ENCODE results near the gene CLDN9. TPM values are rescaled to one million over a fixed set of nuclear protein-coding genes. Genes with fewer than 3 reads are reported as not detected.
A peak's percentile ranks its signal among the peaks of the same experiment; 100 is the strongest.

The CLDN9 gene
- total RNA-seq, 1 donor from 2014 or later = 0.48 TPM

DNA sequence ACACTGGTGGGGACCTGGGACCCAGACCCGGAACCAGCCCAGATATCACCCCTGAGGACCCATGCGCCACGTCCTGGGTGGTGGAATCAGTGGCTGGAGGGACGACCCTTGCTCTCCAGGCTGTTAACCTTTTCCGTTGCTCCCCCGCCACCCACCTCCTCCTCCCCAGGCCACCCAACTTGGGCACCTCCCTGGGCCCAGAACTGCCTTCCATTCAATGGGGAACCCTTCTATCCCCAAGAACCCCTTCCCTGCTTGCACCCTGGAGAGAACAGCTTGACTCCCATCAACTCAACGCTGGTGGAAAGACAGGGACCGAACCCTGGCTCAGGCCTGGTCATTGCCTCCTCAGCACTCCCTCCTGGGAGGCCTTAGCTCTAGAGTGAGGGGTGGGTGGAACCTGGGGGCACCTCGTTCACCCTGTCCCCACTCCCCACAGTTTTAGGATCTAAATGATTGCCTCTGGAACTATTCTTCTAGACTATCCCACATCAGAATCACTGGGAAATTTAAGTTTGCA is 47.1 kb downstream of the CLDN9 start:
- FAIRE-seq (no peak), DNase-seq (ENCODE audit: low read depth) (no peak)
- H3K4me3 ChIP-seq (ENCODE audit: insufficient read depth, low read depth, low read length) = peak overlapping the region; percentile 73
- Mint-ChIP-seq H3K4me1 (ENCODE audit: low read depth, unreplicated experiment) (no peaks in the 10 kb centered on the region), H3K36me3 (ENCODE audit: low read depth, unreplicated experiment) (peaks cover 8% of the 10 kb centered on the region), H3K4me3 (ENCODE audit: unreplicated experiment) (peak overlapping the region; percentile 84), H3K27me3 (ENCODE audit: low read depth, unreplicated experiment) (peaks cover 5% of the 10 kb centered on the region), H3K27ac (ENCODE audit: unreplicated experiment) (peak overlapping the region; percentile 19), H3K9me3 (ENCODE audit: unreplicated experiment) (peaks cover under 1% of the 10 kb centered on the region)
- H3K4me1 ChIP-seq (ENCODE audit: insufficient read depth, low read length) = peaks cover 10% of the 10 kb centered on the region
- H3K27ac ChIP-seq (ENCODE audit: low read depth, low read length) = peak overlapping the region; percentile 42
- H3K4me2 ChIP-seq (ENCODE audit: low read length) = peak overlapping the region; percentile 93
- TF ChIP-seq EZH2 (IDR thresholded peaks at IDR 0.05; ENCODE audit: insufficient read depth, low read length) = no peak
- TF ChIP-seq, protein P1, sequence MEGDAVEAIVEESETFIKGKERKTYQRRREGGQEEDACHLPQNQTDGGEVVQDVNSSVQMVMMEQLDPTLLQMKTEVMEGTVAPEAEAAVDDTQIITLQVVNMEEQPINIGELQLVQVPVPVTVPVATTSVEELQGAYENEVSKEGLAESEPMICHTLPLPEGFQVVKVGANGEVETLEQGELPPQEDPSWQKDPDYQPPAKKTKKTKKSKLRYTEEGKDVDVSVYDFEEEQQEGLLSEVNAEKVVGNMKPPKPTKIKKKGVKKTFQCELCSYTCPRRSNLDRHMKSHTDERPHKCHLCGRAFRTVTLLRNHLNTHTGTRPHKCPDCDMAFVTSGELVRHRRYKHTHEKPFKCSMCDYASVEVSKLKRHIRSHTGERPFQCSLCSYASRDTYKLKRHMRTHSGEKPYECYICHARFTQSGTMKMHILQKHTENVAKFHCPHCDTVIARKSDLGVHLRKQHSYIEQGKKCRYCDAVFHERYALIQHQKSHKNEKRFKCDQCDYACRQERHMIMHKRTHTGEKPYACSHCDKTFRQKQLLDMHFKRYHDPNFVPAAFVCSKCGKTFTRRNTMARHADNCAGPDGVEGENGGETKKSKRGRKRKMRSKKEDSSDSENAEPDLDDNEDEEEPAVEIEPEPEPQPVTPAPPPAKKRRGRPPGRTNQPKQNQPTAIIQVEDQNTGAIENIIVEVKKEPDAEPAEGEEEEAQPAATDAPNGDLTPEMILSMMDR (IDR thresholded peaks at IDR 0.05; ENCODE audit: insufficient read depth, low read depth, low read length) = no peak
- no peaks in the 10 kb centered on the region for H3K79me2 ChIP-seq (ENCODE audit: insufficient read depth, low read length)
- no peaks in the 10 kb centered on the region for H3K36me3 ChIP-seq (ENCODE audit: insufficient read depth, low read length)
- H3K27me3 ChIP-seq (ENCODE audit: insufficient read depth, low read length) = peaks cover 2% of the 10 kb centered on the region
- H2AFZ ChIP-seq (ENCODE audit: low read depth, low read length) = peak overlapping the region; percentile 96
- H3K9me3 ChIP-seq (ENCODE audit: insufficient read depth, low read depth, low read length) = no peaks in the 10 kb centered on the region
- H4K20me1 ChIP-seq (ENCODE audit: insufficient read depth, low read length) = no peaks in the 10 kb centered on the region
- peak overlapping the region; percentile 85 for H3K9ac ChIP-seq (ENCODE audit: low read length)

DNA sequence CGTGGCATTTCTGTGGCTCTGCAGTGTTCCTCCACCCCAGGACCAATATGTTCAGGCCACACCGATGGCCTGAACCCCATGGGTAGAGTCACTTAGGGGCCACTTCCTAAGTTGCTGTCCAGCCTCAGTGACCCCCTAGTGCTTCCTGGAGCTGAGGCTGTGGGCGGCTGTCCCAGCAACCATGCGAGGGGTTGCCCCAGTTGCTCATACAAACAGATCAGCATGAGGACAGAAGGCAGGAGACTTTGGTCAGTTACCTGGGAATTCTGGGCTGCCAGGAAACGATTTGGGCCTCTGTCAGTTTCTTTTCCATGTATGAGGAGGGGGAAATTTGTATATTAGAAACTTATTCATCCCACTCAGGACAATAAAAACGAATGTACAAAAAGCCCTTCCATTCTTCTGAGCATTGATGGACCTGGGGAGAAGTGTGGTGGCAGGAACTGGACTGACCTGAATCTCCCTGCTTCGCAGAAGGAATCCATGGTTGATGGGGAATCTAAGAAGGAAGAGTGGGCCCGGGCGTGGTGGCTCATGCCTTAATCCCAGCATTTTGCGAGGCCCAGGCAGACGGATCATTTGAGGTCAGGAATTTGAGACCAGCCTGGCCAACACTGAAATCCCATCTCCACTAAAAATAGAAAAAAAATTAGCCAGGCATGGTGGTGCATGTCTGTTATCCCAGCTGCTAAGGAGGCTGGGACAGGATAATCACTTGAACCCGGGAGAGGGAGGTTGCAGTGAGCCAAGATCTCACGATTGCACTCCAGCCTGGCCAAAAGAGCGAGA is 47.8 kb downstream of the CLDN9 start:
- Mint-ChIP-seq H3K9me3 (ENCODE audit: unreplicated experiment) (no peaks in the 10 kb centered on the region), H3K36me3 (ENCODE audit: low read depth, unreplicated experiment) (peaks cover 4% of the 10 kb centered on the region), H3K4me3 (ENCODE audit: unreplicated experiment) (peak overlapping the region; percentile 84), H3K27me3 (ENCODE audit: low read depth, unreplicated experiment) (peaks cover 3% of the 10 kb centered on the region), H3K4me1 (ENCODE audit: low read depth, unreplicated experiment) (peaks cover 5% of the 10 kb centered on the region), H3K27ac (ENCODE audit: unreplicated experiment) (peak overlapping the region; percentile 53)
- peaks cover 13% of the 10 kb centered on the region for H3K4me1 ChIP-seq (ENCODE audit: insufficient read depth, low read length)
- no peaks in the 10 kb centered on the region for H3K79me2 ChIP-seq (ENCODE audit: insufficient read depth, low read length)
- DNase-seq (ENCODE audit: low read depth) (no peak), FAIRE-seq (no peak)
- H3K36me3 ChIP-seq (ENCODE audit: insufficient read depth, low read length) = no peaks in the 10 kb centered on the region
- H3K9ac ChIP-seq (ENCODE audit: low read length) = no peak overlapping the region
- H3K27me3 ChIP-seq (ENCODE audit: insufficient read depth, low read length) = peaks cover 2% of the 10 kb centered on the region
- H3K27ac ChIP-seq (ENCODE audit: low read depth, low read length) = no peak overlapping the region
- H2AFZ ChIP-seq (ENCODE audit: low read depth, low read length) = no peak overlapping the region
- no peaks in the 10 kb centered on the region for H3K9me3 ChIP-seq (ENCODE audit: insufficient read depth, low read depth, low read length)
- H3K4me2 ChIP-seq (ENCODE audit: low read length) = no peak overlapping the region
- no peaks in the 10 kb centered on the region for H4K20me1 ChIP-seq (ENCODE audit: insufficient read depth, low read length)
- TF ChIP-seq, protein P1 (IDR thresholded peaks at IDR 0.05; ENCODE audit: insufficient read depth, low read depth, low read length) = no peak
- TF ChIP-seq EZH2 (IDR thresholded peaks at IDR 0.05; ENCODE audit: insufficient read depth, low read length) = no peak
- H3K4me3 ChIP-seq (ENCODE audit: insufficient read depth, low read depth, low read length) = no peak overlapping the region

DNA sequence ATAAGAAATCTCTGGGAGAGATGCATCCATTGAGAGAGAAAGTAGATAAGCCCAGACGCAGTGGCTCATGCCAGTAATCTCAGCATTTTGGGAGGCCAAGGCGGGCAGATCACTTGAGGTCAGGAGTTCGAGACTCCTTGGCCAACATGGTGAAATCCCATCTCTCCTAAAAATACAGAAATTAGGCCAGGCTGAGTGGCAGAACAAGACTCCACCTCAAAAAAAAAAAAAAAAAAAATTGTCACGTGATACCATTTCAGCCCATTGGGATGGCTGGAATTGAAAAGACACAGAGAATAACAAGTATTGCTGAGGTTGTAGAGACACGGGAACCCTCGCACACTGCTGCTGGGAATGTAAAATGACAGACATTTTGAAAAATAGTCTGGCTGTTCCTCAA is 49.8 kb downstream of the CLDN9 start:
- no peak for DNase-seq (ENCODE audit: low read depth)
- Histone ChIP-seq H3K9me3 (ENCODE audit: insufficient read depth, low read depth, low read length) (no peaks in the 10 kb centered on the region), H3K79me2 (ENCODE audit: insufficient read depth, low read length) (no peaks in the 10 kb centered on the region), H4K20me1 (ENCODE audit: insufficient read depth, low read length) (no peaks in the 10 kb centered on the region), H3K4me1 (ENCODE audit: insufficient read depth, low read length) (peaks cover 16% of the 10 kb centered on the region), H3K9ac (ENCODE audit: low read length) (no peak overlapping the region), H3K27me3 (ENCODE audit: insufficient read depth, low read length) (peaks cover 2% of the 10 kb centered on the region), H3K4me3 (ENCODE audit: insufficient read depth, low read depth, low read length) (no peak overlapping the region), H3K27ac (ENCODE audit: low read depth, low read length) (no peak overlapping the region), H3K4me2 (ENCODE audit: low read length) (no peak overlapping the region), H2AFZ (ENCODE audit: low read depth, low read length) (no peak overlapping the region), H3K36me3 (ENCODE audit: insufficient read depth, low read length) (no peaks in the 10 kb centered on the region)
- Mint-ChIP-seq H3K4me1 (ENCODE audit: low read depth, unreplicated experiment) (peaks cover 5% of the 10 kb centered on the region), H3K4me3 (ENCODE audit: unreplicated experiment) (no peak overlapping the region), H3K27me3 (ENCODE audit: low read depth, unreplicated experiment) (no peaks in the 10 kb centered on the region), H3K36me3 (ENCODE audit: low read depth, unreplicated experiment) (peaks cover under 1% of the 10 kb centered on the region), H3K9me3 (ENCODE audit: unreplicated experiment) (no peaks in the 10 kb centered on the region), H3K27ac (ENCODE audit: unreplicated experiment) (no peak overlapping the region)
- TF ChIP-seq EZH2 (IDR thresholded peaks at IDR 0.05; ENCODE audit: insufficient read depth, low read length) = no peak
- FAIRE-seq = no peak

Measured in astrocyte (in vitro differentiated cells and primary cell).